H1 (cell line): ENCODE results near the gene LDLRAD3. TPM values are rescaled to one million over a fixed set of nuclear protein-coding genes. Genes with fewer than 3 reads are reported as not detected.

Experiments
- CTCF ChIA-PET: fragments of 300-600 bp; sonication (Branson Sonifier 250); formaldehyde crosslinking; loops from one replicate; lab custom pipeline; 2021; ENCODE audit not compliant: partially characterized antibody; lab: Charles Lee
- POLR2A ChIA-PET: fragments of 300-600 bp; sonication (Branson Sonifier 250); formaldehyde crosslinking; loops from one replicate; lab custom pipeline; 2021; ENCODE audit warnings: inconsistent platforms; ENCODE audit not compliant: partially characterized antibody; lab: Charles Lee
- DNase-seq, 2 experiments: peaks; one replicate each; pipeline versions ENCODE4 v3.0.0 to v3.0.0-alpha.2; 2010 to 2022; ENCODE audit warnings: low spot score in 2 of 2, low read depth in 1 of 2, mixed read lengths in 1 of 2
- FAIRE-seq: peaks from 2 replicates; lab custom pipeline; 2011; peaks lifted over from hg19 to GRCh38; lab: Jason Lieb, UNC
- H2AFZ ChIP-seq: 2 replicates; pipeline ENCODE4 v1.8.1; 2012; ENCODE audit warnings: low read length, inconsistent platforms
- H2AK5ac ChIP-seq: 2 replicates; pipeline ENCODE4 v1.6.1; 2013; ENCODE audit warnings: low read depth, low read length
- H2BK120ac ChIP-seq: replicated peaks from 2 replicates; pipeline ENCODE3; 2013; ENCODE audit warnings: low read depth, low read length, inconsistent platforms
- H2BK12ac ChIP-seq: 2 replicates; pipeline ENCODE4 v1.6.1; 2013; ENCODE audit warnings: low read depth, low read length
- H2BK15ac ChIP-seq: 2 replicates; pipeline ENCODE4 v1.6.1; 2013; ENCODE audit warnings: low read length
- H2BK20ac ChIP-seq: 2 replicates; pipeline ENCODE4 v1.6.1; 2013; ENCODE audit warnings: low read length
- H2BK5ac ChIP-seq: 2 replicates; pipeline ENCODE4 v1.6.1; 2013; ENCODE audit warnings: low read depth, low read length
- H3K14ac ChIP-seq: 2 replicates; pipeline ENCODE4 v1.6.1; 2013; ENCODE audit warnings: inconsistent platforms; ENCODE audit not compliant: insufficient read length
- H3K18ac ChIP-seq: 2 replicates; pipeline ENCODE4 v1.6.1; 2013; ENCODE audit warnings: low read length; ENCODE audit errors: extremely low read depth
- H3K23ac ChIP-seq: 2 replicates; pipeline ENCODE4 v1.6.1; 2013; ENCODE audit warnings: inconsistent platforms; ENCODE audit not compliant: insufficient read length
- H3K23me2 ChIP-seq: 2 replicates; pipeline ENCODE4 v1.6.1; 2013; ENCODE audit warnings: low read depth, low read length
- H3K27ac ChIP-seq: 2 replicates; pipeline ENCODE4 v1.6.1; 2011; ENCODE audit warnings: low read depth, low read length, inconsistent platforms
- H3K27me3 ChIP-seq, 4 experiments: replicated peaks in 1 of 4; 1 replicate in 1 of 4; 2 replicates in 3 of 4; pipeline versions ENCODE4 v1.6.1 to v1.8.1; 2011 to 2013; ENCODE audit warnings: low read length in 3 of 4, mild to moderate bottlenecking in 3 of 4, inconsistent platforms in 2 of 4, mixed read lengths in 2 of 4, moderate library complexity in 1 of 4; ENCODE audit not compliant: control insufficient read depth in 3 of 4, insufficient read depth in 3 of 4; ENCODE audit errors: extremely low read depth in 1 of 4
- H3K36me3 ChIP-seq, 4 experiments: 2 replicates each; pipeline versions ENCODE4 v1.6.1 to v1.8.1; 2011 to 2013; ENCODE audit warnings: mild to moderate bottlenecking in 4 of 4, low read length in 3 of 4, moderate library complexity in 2 of 4, control low read depth in 1 of 4, inconsistent platforms in 1 of 4; ENCODE audit not compliant: insufficient read depth in 4 of 4, control insufficient read depth in 2 of 4
- H3K4ac ChIP-seq: replicated peaks from 2 replicates; pipeline ENCODE3; 2013; ENCODE audit warnings: low read length, low read depth, mixed read lengths, inconsistent platforms; ENCODE audit not compliant: insufficient read length
- H3K4me1 ChIP-seq, 4 experiments: replicated peaks in 1 of 4; 1 replicate in 1 of 4; 2 replicates in 3 of 4; pipeline versions ENCODE4 v1.6.1 to v1.8.1; 2011 to 2013; ENCODE audit warnings: low read length in 3 of 4, inconsistent platforms in 2 of 4, mixed read lengths in 1 of 4; ENCODE audit not compliant: insufficient read depth in 4 of 4, control insufficient read depth in 3 of 4
- H3K4me2 ChIP-seq, 2 experiments: 2 replicates each; pipeline versions ENCODE4 v1.6.1 to v1.8.1; 2011 to 2013; ENCODE audit warnings: low read depth in 2 of 2, low read length in 2 of 2, control low read depth in 1 of 2, inconsistent platforms in 1 of 2, mild to moderate bottlenecking in 1 of 2; ENCODE audit not compliant: insufficient read depth in 1 of 2
- H3K4me3 ChIP-seq, 4 experiments: fragments of 200-600, 300-600 bp in 1 of 4; sonication (generic), shearing (Covaris generic), sonication (Bioruptor Twin) in 1 of 4; 2 replicates each; pipeline versions ENCODE4 v1.5.1 to v1.8.1; 2011 to 2016; ENCODE audit warnings: low read length in 4 of 4, low read depth in 3 of 4, control low read depth in 2 of 4, inconsistent platforms in 2 of 4, mild to moderate bottlenecking in 2 of 4, mixed read lengths in 1 of 4, moderate library complexity in 1 of 4; ENCODE audit not compliant: insufficient read depth in 2 of 4; ENCODE audit errors: extremely low read depth in 1 of 4
- H3K56ac ChIP-seq: replicated peaks from 2 replicates; pipeline ENCODE3; 2013; ENCODE audit warnings: low read depth, mild to moderate bottlenecking, mixed read lengths, low read length, inconsistent platforms; ENCODE audit not compliant: insufficient read length
- H3K79me1 ChIP-seq: 2 replicates; pipeline ENCODE4 v1.6.1; 2013; ENCODE audit warnings: low read depth, low read length, control low read depth
- H3K79me2 ChIP-seq, 2 experiments: 2 replicates each; pipeline versions ENCODE4 v1.6.1 to v1.8.1; 2012 to 2013; ENCODE audit warnings: low read length in 2 of 2, mild to moderate bottlenecking in 2 of 2, inconsistent platforms in 1 of 2; ENCODE audit not compliant: insufficient read depth in 2 of 2, control insufficient read depth in 1 of 2
- H3K9ac ChIP-seq, 4 experiments: replicated peaks in 1 of 4; 1 replicate in 1 of 4; 2 replicates in 3 of 4; pipeline versions ENCODE4 v1.6.1 to v1.8.1; 2011 to 2013; ENCODE audit warnings: low read depth in 3 of 4, low read length in 3 of 4, control low read depth in 2 of 4, mild to moderate bottlenecking in 2 of 4, moderate library complexity in 2 of 4, inconsistent platforms in 1 of 4; ENCODE audit errors: extremely low read depth in 1 of 4
- H3K9me3 ChIP-seq, 2 experiments: 2 replicates each; pipeline versions ENCODE4 v1.6.1 to v1.8.1; 2012 to 2013; ENCODE audit warnings: mild to moderate bottlenecking in 2 of 2, moderate library complexity in 2 of 2, control low read depth in 1 of 2, inconsistent platforms in 1 of 2, low read depth in 1 of 2, low read length in 1 of 2, mixed read lengths in 1 of 2; ENCODE audit not compliant: insufficient read depth in 2 of 2
- H4K20me1 ChIP-seq, 2 experiments: replicated peaks in 1 of 2; 2 replicates each; pipeline versions ENCODE3 to v1.8.1; 2011 to 2013; ENCODE audit warnings: inconsistent platforms in 2 of 2, low read length in 2 of 2, mild to moderate bottlenecking in 1 of 2; ENCODE audit not compliant: insufficient read depth in 2 of 2, control insufficient read depth in 1 of 2
- H4K5ac ChIP-seq: 2 replicates; pipeline ENCODE4 v1.6.1; 2013; ENCODE audit warnings: low read length, low read depth, mixed read lengths, inconsistent platforms; ENCODE audit not compliant: insufficient read length
- H4K8ac ChIP-seq: 2 replicates; pipeline ENCODE4 v1.8.0; 2013; ENCODE audit warnings: mild to moderate bottlenecking, moderate library complexity, low read length, inconsistent platforms; ENCODE audit not compliant: insufficient read depth; ENCODE audit errors: extremely low read depth
- H4K91ac ChIP-seq: replicated peaks from 2 replicates; pipeline ENCODE3; 2013; ENCODE audit warnings: low read length, mixed read lengths, inconsistent platforms; ENCODE audit not compliant: insufficient read length
- BACH1 ChIP-seq: IDR thresholded peaks from 2 replicates; pipeline ENCODE4 v1.6.1; 2012; ENCODE audit warnings: low read length, improper control_type of control experiment
- EZH2 ChIP-seq: fragments of 200-600 bp; sonication (generic); IDR thresholded peaks from 2 replicates; pipeline ENCODE4 v1.7.1; 2012; ENCODE audit warnings: low read depth, mild to moderate bottlenecking, moderate library complexity, low read length, inconsistent platforms; ENCODE audit not compliant: severe bottlenecking
- NANOG ChIP-seq: IDR thresholded peaks from 2 replicates; pipeline ENCODE4 v1.6.1; 2011; ENCODE audit warnings: low read length, low read depth, mild to moderate bottlenecking, inconsistent platforms; ENCODE audit not compliant: insufficient read depth, poor library complexity, severe bottlenecking
- POLR2AphosphoS5 ChIP-seq: IDR thresholded peaks from 2 replicates; pipeline ENCODE4 v1.6.1; 2011; ENCODE audit warnings: low read depth, low read length
- SRF ChIP-seq: IDR thresholded peaks from 2 replicates; pipeline ENCODE4 v1.6.1; 2011; ENCODE audit warnings: mild to moderate bottlenecking, low read depth, low read length, moderate library complexity
- TBP ChIP-seq: IDR thresholded peaks from 2 replicates; pipeline ENCODE4 v1.6.1; 2011; ENCODE audit warnings: low read depth, low read length, improper control_type of control experiment
- TEAD4 ChIP-seq: IDR thresholded peaks from 2 replicates; pipeline ENCODE4 v1.6.1; 2012; ENCODE audit warnings: low read depth, low read length, inconsistent platforms, mixed read lengths
- WGBS, 2 experiments: shearing (Covaris generic) in 1 of 2; methylation state at CpG; one replicate each; pipeline versions ENCODE4 v1.1.6 to v1.1.7; 2013 to 2015; ENCODE audit warnings: low lambda C conversion rate in 2 of 2, mixed read lengths in 2 of 2, inconsistent platforms in 1 of 2, low coverage in 1 of 2, missing lambda C conversion rate in 1 of 2; ENCODE audit not compliant: insufficient replicate concordance in 2 of 2, insufficient coverage in 1 of 2, insufficient read length in 1 of 2; ENCODE audit errors: extremely low coverage in 1 of 2, missing lambda C conversion rate in 1 of 2; 5-methylcytosine and 5-hydroxymethylcytosine counted together
- polyA plus RNA-seq, 7 experiments: library from polyadenylated mRNA; depleted of rRNA in 3 of 7; stranded (reverse) in 5 of 7; unstranded in 2 of 7; fragments of >200 nt in 5 of 7; fragments of 200-250 nt in 2 of 7; gene quantifications; 1 replicate in 5 of 7; 2 replicates in 1 of 7; 4 replicates in 1 of 7; pipeline versions ENCODE4 v1.2.1 to v1.2.3, GENCODE V29; 2011 to 2013; ENCODE audit warnings: missing spikeins in 2 of 7, mixed read lengths in 2 of 7
- total RNA-seq: library from RNA; stranded (reverse); fragmentation: NEBNext Ultra II Directional; extraction: Animal tissue kit (Norgen Biotek cat#: 25700); gene quantifications from 2 replicates; pipeline ENCODE4 v1.2.1, GENCODE V29; 2021
- TF ChIP-seq, protein P1 (sequence below): IDR thresholded peaks from 2 replicates; pipeline ENCODE4 v1.6.1; 2012; ENCODE audit warnings: inconsistent platforms
- TF ChIP-seq, protein P2 (sequence below): IDR thresholded peaks from 2 replicates; pipeline ENCODE4 v1.6.1; 2011; ENCODE audit warnings: low read depth, mild to moderate bottlenecking, low read length; ENCODE audit not compliant: insufficient read depth

LDLRAD3 gene
- total and polyA plus RNA-seq, 2 of the 8 experiments (the other 6 are each of a cell fraction or from before 2014, with no cell fraction given) = 18.6 to 22.8 TPM

DNA sequence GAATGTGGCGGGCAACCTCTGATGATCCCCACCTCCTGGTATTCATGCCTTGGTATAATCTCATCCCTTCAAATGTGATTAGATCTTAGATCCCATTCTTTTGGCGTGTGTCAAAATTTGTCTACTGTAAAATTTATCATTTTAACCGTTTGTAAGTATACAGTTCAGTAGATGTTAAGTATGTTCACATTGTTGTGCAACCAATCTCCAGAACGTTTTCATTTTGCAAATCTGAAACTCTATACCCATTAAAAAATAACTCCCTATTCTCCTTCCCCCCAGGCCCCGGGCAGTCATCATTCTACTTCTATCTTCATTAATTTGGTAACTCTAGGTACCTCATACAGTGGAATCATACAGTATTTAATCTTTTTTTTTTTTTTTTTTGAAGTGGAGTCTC lies 159.0 kb downstream of the LDLRAD3 start:
- H3K4me1 ChIP-seq = peaks cover 5 to 17% (median 15%) of the 10 kb centered on the region in 4 experiments
- no peak overlapping the region for H2BK15ac ChIP-seq
- H3K27ac ChIP-seq = no peak overlapping the region
- H3K9ac ChIP-seq = no peak overlapping the region
- H3K14ac ChIP-seq = no peak overlapping the region
- H3K18ac ChIP-seq = no peak overlapping the region
- no peak overlapping the region for H3K4ac ChIP-seq
- 0 out of 4 replicates have a peak, but pooled peaks cover 0 to 3% of the 10 kb centered on the region in 2 experiments for H3K9me3 ChIP-seq
- 85% methylated on average over 5 of the region's 5 CpGs; no CpG with 5 or more reads in 1 of the 2 experiments for WGBS, 2 experiments
- no peaks in the 10 kb centered on the region; the same call in 1 of the 2 replicates for H3K23me2 ChIP-seq
- no peak overlapping the region for H3K23ac ChIP-seq
- H2BK20ac ChIP-seq = no peak overlapping the region
- no peak overlapping the region for H2BK120ac ChIP-seq
- no peaks in the 10 kb centered on the region for H4K20me1 ChIP-seq
- no peak overlapping the region for H3K4me3 ChIP-seq
- H2BK5ac ChIP-seq = no peak overlapping the region
- H3K36me3 ChIP-seq = peaks cover 0 to 23% (median 6%) of the 10 kb centered on the region in 4 experiments; a peak in 2 of 8 replicates
- no peak overlapping the region for H2AK5ac ChIP-seq
- no peak overlapping the region for H4K91ac ChIP-seq
- CTCF ChIA-PET = no interaction called here
- POLR2A ChIA-PET = no interaction called here
- DNase-seq = no peak
- H3K56ac ChIP-seq = no peak overlapping the region
- H4K5ac ChIP-seq = no peak overlapping the region
- H4K8ac ChIP-seq = no peak overlapping the region
- peaks cover 0 to 3% of the 10 kb centered on the region in 2 experiments; a peak in 1 of 4 replicates for H3K79me2 ChIP-seq
- H3K4me2 ChIP-seq = no peak overlapping the region
- H3K27me3 ChIP-seq = no peaks in the 10 kb centered on the region
- FAIRE-seq = no peak
- no peaks in the 10 kb centered on the region for H3K79me1 ChIP-seq
- H2BK12ac ChIP-seq = no peak overlapping the region
- no peak overlapping the region for H2AFZ ChIP-seq
- TF ChIP-seq POLR2AphosphoS5 (no peak), TBP (no peak), NANOG (no peak), BACH1 (no peak), TEAD4 (no peak), SRF (no peak), EZH2 (no peak)
- TF ChIP-seq, protein P1, sequence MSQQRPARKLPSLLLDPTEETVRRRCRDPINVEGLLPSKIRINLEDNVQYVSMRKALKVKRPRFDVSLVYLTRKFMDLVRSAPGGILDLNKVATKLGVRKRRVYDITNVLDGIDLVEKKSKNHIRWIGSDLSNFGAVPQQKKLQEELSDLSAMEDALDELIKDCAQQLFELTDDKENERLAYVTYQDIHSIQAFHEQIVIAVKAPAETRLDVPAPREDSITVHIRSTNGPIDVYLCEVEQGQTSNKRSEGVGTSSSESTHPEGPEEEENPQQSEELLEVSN = no peak
- TF ChIP-seq, protein P2, sequence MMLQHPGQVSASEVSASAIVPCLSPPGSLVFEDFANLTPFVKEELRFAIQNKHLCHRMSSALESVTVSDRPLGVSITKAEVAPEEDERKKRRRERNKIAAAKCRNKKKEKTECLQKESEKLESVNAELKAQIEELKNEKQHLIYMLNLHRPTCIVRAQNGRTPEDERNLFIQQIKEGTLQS = no peak
